SK-N-SH treated with all-trans-retinoic acid at 6 μM for 48 hours (cell line): ENCODE measurements around the gene EEFSEC.

Source experiments
- ATAC-seq: fragments of 200-7000 bp; cut with Tn5 transposase; 3 replicates; pipeline ENCODE4 v1.9.1; 2020; ENCODE audit warnings: mild to moderate bottlenecking, moderate library complexity
- ARNTL ChIP-seq: fragments of 450-650 bp; formaldehyde crosslinking; IDR thresholded peaks from 2 replicates; pipeline ENCODE4 v1.5.0; 2020; ENCODE audit warnings: low read depth, mild to moderate bottlenecking, moderate library complexity, borderline replicate concordance
- BACH2 ChIP-seq: fragments of 250-450 bp; sonication (Bioruptor Pico); IDR thresholded peaks from 2 replicates; pipeline ENCODE4 v1.9.0; 2021; ENCODE audit warnings: mild to moderate bottlenecking, borderline replicate concordance
- CREB5 ChIP-seq: fragments of 250-450 bp; sonication (Bioruptor Pico); IDR thresholded peaks from 2 replicates; pipeline ENCODE4 v1.5.1; 2020; ENCODE audit warnings: low read depth, mild to moderate bottlenecking, moderate library complexity
- CSDC2 ChIP-seq: fragments of 250-450 bp; sonication (Bioruptor Pico); IDR thresholded peaks from 2 replicates; pipeline ENCODE4 v1.5.0; 2020; ENCODE audit warnings: mild to moderate bottlenecking, moderate library complexity
- CSRNP3 ChIP-seq: fragments of 250-450 bp; sonication (Bioruptor Pico); IDR thresholded peaks from 2 replicates; pipeline ENCODE4 v1.5.1; 2021; ENCODE audit warnings: mild to moderate bottlenecking, moderate library complexity
- ESRRG ChIP-seq: fragments of 250-450 bp; sonication (Bioruptor Pico); IDR thresholded peaks from 2 replicates; pipeline ENCODE4 v1.6.1; 2021; ENCODE audit warnings: mild to moderate bottlenecking
- GLIS3 ChIP-seq: fragments of 250-450 bp; sonication (Bioruptor Pico); IDR thresholded peaks from 2 replicates; pipeline ENCODE4 v1.5.0; 2020; ENCODE audit warnings: mild to moderate bottlenecking, moderate library complexity
- ISL1 ChIP-seq: fragments of 250-450 bp; sonication (Bioruptor Pico); IDR thresholded peaks from 2 replicates; pipeline ENCODE4 v2.1.2; 2022; ENCODE audit warnings: mild to moderate bottlenecking, moderate library complexity
- OSR1 ChIP-seq: fragments of 250-450 bp; sonication (Bioruptor Pico); IDR thresholded peaks from 2 replicates; pipeline ENCODE4 v1.8.0; 2022; ENCODE audit warnings: moderate library complexity, mild to moderate bottlenecking, inconsistent platforms
- PATZ1 ChIP-seq: fragments of 250-450 bp; sonication (Bioruptor Pico); IDR thresholded peaks from 2 replicates; pipeline ENCODE4 v1.8.0; 2020; ENCODE audit warnings: mild to moderate bottlenecking, moderate library complexity, borderline replicate concordance
- POU6F1 ChIP-seq: fragments of 250-450 bp; sonication (Bioruptor Pico); IDR thresholded peaks from 2 replicates; pipeline ENCODE4 v1.8.0; 2021; ENCODE audit warnings: low read depth, mild to moderate bottlenecking, moderate library complexity, borderline replicate concordance
- RARB ChIP-seq: fragments of 250-450 bp; sonication (Bioruptor Pico); IDR thresholded peaks from 2 replicates; pipeline ENCODE4 v1.8.0; 2021; ENCODE audit warnings: mild to moderate bottlenecking, moderate library complexity
- SNAI2 ChIP-seq: fragments of 250-450 bp; sonication (Bioruptor Pico); IDR thresholded peaks from 2 replicates; pipeline ENCODE4 v1.5.0; 2020; ENCODE audit warnings: mild to moderate bottlenecking, moderate library complexity
- TCF4 ChIP-seq: fragments of 250-450 bp; sonication (Bioruptor Pico); IDR thresholded peaks from 2 replicates; pipeline ENCODE4 v1.8.0; 2021; ENCODE audit warnings: mild to moderate bottlenecking, moderate library complexity, borderline replicate concordance
- TOX ChIP-seq: fragments of 250-450 bp; sonication (Bioruptor Pico); IDR thresholded peaks from 2 replicates; pipeline ENCODE4 v1.8.0; 2021; ENCODE audit warnings: mild to moderate bottlenecking, moderate library complexity, borderline replicate concordance
- TSHZ2 ChIP-seq: fragments of 250-450 bp; sonication (Bioruptor Pico); IDR thresholded peaks from 2 replicates; pipeline ENCODE4 v1.5.0; 2020; ENCODE audit warnings: mild to moderate bottlenecking, moderate library complexity
- ZC3H10 ChIP-seq: fragments of 250-450 bp; sonication (Bioruptor Pico); IDR thresholded peaks from 2 replicates; pipeline ENCODE4 v1.5.1; 2021; ENCODE audit warnings: mild to moderate bottlenecking, moderate library complexity
- ZFP3 ChIP-seq: fragments of 250-450 bp; sonication (Bioruptor Pico); IDR thresholded peaks from 2 replicates; pipeline ENCODE4 v1.5.0; 2020; ENCODE audit warnings: mild to moderate bottlenecking, moderate library complexity
- ZFP30 ChIP-seq: fragments of 450-650 bp; formaldehyde crosslinking; IDR thresholded peaks from 2 replicates; pipeline ENCODE4 v1.5.0; 2022; ENCODE audit warnings: mild to moderate bottlenecking, moderate library complexity
- ZNF565 ChIP-seq: fragments of 450-650 bp; formaldehyde crosslinking; conservative IDR thresholded peaks from 2 replicates; pipeline ENCODE4 v1.5.0; 2020; ENCODE audit warnings: low read depth, mild to moderate bottlenecking, moderate library complexity
- ZNF70 ChIP-seq: fragments of 450-650 bp; formaldehyde crosslinking; IDR thresholded peaks from 2 replicates; pipeline ENCODE4 v1.5.0; 2020; ENCODE audit warnings: mild to moderate bottlenecking, moderate library complexity
- ZNF8 ChIP-seq: fragments of 450-650 bp; formaldehyde crosslinking; IDR thresholded peaks from 2 replicates; pipeline ENCODE4 v1.5.0; 2020; ENCODE audit warnings: mild to moderate bottlenecking, moderate library complexity

The EEFSEC gene

GRCh38 chr3:128145279-128145678 lies 8.0 kb upstream of the EEFSEC start:
- ATAC-seq: no peak
- TF ChIP-seq ZNF70: no peak
- no peak for TF ChIP-seq ZC3H10 (CRISPR knock-in tag)
- TF ChIP-seq GLIS3: no peak
- no peak for TF ChIP-seq ARNTL (CRISPR knock-in tag)
- TF ChIP-seq PATZ1 (CRISPR knock-in tag): no peak
- TF ChIP-seq ZFP30 (CRISPR knock-in tag): no peak
- no peak for TF ChIP-seq CSRNP3 (CRISPR knock-in tag)
- TF ChIP-seq ZNF8 (CRISPR knock-in tag): no peak
- TF ChIP-seq TSHZ2 (CRISPR knock-in tag): no peak
- TF ChIP-seq SNAI2 (CRISPR knock-in tag): no peak
- TF ChIP-seq ESRRG: no peak
- no peak for TF ChIP-seq ZNF565 (CRISPR knock-in tag)
- no peak for TF ChIP-seq BACH2 (CRISPR knock-in tag)

- TF ChIP-seq OSR1 (no peak), POU6F1 (CRISPR knock-in tag) (no peak), ARNTL (CRISPR knock-in tag) (no peak), ESRRG (no peak), RARB (CRISPR knock-in tag) (no peak)
- ATAC-seq: no peak
These were observed 7.1 kb upstream of the EEFSEC start for GRCh38 chr3:128146201-128146600.

- TF ChIP-seq BACH2 (CRISPR knock-in tag) (no peak), PATZ1 (CRISPR knock-in tag) (no peak), GLIS3 (no peak), ZC3H10 (CRISPR knock-in tag) (no peak), ZFP30 (CRISPR knock-in tag) (no peak), ZNF8 (CRISPR knock-in tag) (no peak), ZFP3 (CRISPR knock-in tag) (no peak), ZNF70 (no peak), ESRRG (no peak), CSDC2 (CRISPR knock-in tag) (no peak)
- TF ChIP-seq, all 23 proteins: peak for 0
- no peak for ATAC-seq
These were observed 3.6 kb upstream of the EEFSEC start for GRCh38 chr3:128149650-128150049.

GRCh38 chr3:128151758-128152274 lies 1.5 kb upstream of the EEFSEC start:
- ATAC-seq: no peak
- TF ChIP-seq BACH2 (CRISPR knock-in tag) (no peak), ZNF70 (no peak), ZFP3 (CRISPR knock-in tag) (no peak), CREB5 (CRISPR knock-in tag) (no peak), ISL1 (CRISPR knock-in tag) (no peak), ZNF8 (CRISPR knock-in tag) (no peak), PATZ1 (CRISPR knock-in tag) (no peak), TOX (CRISPR knock-in tag) (no peak), RARB (CRISPR knock-in tag) (no peak), ESRRG (no peak), TCF4 (CRISPR knock-in tag) (no peak)
